ENCODE measurements around the gene SECTM1.
"Not testable (repeated sequence)": the region's sequence is repeated elsewhere in the genome, so short reads cannot be mapped to it uniquely, and the experiment has no call there.

Gene SECTM1

DNA sequence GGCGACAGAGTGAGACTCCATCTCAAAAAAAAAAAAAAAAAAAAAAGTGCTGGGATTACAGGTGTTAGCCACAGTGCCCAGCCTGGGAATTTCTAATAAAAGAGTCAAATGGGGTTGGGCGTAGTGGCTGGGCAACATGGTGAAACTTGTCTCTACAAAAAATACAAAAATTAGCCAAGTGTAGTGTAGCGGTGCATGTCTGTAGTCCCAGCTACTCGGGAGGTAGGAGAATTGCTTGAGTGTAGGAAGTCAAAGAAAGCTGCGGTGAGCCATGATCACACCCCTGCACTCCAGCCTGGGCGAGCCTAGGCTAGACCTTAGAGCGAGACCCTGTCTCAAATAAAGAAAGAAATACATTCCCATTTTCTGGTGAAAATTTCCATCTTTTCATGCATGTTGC lies 35.6 kb upstream of the SECTM1 start:
- no peak for DNase-seq

DNA sequence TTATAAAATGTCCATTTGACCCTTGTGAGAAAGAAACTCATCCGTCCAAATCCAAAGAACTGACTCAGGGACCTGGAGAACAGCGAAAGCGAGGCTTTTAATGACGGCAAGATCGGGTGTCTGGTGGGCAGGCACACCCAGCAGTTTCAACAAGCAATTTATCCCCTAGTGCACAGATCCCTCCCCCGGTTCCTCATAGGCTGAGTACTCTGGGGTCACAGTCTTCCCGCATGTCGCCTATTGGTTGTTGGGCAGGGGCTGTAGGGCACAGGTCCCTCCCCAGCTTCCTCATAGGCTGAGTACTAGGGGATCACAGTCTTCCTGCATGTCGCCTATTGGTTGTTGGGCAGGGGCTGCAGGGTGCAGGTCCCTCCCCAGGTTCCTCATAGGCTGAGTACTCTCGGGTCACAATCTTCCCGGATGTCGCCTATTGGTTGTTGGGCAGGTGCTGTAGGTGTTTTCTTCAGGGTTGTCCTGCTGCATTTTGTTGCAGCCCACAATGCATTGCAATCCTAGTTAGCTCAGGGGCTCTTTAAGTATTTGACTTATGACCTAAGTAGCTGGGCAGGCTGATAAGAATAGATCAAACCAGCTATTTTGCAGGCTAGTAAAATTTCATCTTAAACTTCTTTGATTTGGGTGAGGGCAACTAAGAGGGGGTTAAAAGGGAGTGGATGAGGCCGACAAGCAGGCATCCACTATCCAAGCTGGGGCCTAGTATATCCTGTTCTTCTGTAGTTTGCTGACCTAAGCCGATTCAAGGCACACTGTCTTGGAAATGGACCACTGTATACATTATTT lies 34.4 kb upstream of the SECTM1 start:
- DNase-seq, result no peak

DNA sequence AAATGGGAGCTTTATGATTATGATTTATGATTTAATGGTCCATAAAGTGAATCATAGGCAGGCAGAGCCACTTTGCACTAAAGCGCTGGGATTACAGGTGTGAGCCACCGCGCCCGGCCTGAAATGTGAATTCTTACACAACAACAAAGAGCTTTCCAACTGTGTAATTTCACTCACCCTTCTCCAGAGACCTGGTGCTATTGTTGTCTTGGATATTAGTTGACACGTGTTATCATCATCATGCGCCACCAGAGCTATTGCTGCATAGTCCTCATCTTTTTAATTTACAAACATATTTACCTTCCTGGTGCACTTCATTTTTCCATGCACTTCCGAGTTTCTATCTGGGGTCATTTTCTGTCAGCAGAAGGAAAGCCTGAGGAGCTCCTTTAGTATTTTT lies 33.2 kb upstream of the SECTM1 start:
- DNase-seq, result no peak

DNA sequence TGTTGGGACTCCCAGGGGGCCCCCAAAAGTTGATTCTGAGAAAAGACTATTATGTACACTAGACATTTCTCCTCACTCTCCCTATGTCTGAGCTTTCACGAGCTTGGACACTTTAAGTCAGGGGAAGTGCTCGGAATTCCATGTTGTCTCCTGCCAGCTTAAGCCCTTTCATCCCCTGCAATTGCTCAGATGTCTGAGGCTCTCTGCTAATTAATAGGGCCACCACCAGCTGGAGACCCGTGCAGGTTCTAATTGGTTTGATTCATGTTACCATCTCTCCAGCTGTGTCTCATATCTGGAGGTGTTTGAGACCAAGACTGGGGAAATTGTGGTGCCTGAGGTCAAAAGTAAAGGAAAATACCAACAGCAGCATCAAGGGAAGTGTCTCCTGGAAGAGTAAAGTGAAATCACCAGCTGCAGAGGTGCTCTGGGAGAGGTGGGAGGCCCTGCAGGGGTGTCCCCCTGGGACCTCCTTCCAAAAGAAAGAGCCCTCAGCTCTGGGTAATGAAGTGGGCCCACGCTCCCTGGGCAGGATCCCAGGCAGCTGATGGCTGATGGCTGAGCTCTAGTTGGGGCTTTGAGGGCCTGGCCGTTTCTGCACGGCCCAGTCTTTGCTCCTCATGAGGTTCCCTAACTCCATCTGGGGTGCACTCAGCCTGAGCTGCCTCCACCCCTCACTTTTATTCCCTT lies 32.2 kb upstream of the SECTM1 start:
- DNase-seq, result no peak

DNA sequence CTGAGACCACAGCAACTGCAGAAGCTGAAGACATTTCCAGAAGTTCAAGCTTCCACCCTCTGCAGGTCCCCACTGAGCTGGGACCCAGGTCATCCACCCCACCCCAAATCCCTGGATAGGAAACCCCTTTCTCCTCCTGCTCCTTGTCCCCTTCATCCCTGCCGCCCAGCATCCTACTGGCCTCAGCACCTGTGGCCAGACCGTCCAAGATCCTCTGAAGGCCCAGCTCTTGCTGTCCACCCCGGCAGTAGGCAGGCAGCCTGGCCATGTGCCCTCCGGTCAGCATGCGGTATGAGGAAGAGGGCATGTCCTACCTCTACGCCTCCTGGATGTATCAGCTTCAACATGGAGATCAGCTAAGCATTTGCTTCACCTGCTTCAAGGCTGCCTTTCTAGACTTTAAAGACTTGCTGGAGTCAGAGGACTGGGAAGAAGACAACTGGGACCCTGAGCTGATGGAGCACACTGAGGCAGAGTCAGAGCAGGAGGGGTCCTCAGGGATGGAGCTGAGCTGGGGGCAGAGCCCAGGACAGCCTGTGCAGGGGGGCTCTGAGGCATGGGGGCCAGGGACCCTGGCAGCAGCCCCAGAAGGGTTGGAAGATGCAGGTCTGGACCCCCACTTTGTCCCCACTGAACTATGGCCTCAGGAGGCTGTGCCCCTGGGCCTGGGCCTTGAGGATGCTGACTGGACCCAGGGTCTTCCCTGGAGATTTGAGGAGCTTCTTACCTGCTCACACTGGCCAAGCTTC lies 28.5 kb upstream of the SECTM1 start:
- no peak for DNase-seq

DNA sequence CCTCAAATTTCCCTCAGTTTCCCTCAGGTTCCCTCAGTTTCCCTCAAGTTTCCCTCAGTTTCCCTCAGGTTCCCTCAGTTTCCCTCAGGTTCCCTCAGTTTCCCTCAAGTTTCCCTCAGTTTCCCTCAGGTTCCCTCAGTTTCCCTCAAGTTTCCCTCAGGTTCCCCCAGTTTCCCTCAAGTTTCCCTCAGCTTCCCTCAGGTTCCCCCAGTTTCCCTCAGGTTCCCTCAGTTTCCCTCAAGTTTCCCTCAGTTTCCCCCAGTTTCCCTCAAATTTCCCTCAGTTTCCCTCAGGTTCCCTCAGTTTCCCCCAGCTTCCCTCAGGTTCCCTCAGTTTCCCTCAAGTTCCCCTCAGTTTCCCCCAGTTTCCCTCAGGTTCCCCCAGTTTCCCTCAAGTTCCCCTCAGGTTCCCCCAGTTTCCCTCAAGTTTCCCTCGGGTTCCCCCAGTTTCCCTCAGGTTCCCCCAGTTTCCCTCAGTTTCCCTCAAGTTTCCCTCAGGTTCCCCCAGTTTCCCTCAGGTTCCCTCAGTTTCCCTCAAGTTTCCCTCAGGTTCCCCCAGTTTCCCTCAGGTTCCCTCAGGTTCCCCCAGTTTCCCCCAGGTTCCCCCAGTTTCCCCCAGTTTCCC lies 26.0 kb upstream of the SECTM1 start:
- DNase-seq, result not testable (repeated sequence)

DNA sequence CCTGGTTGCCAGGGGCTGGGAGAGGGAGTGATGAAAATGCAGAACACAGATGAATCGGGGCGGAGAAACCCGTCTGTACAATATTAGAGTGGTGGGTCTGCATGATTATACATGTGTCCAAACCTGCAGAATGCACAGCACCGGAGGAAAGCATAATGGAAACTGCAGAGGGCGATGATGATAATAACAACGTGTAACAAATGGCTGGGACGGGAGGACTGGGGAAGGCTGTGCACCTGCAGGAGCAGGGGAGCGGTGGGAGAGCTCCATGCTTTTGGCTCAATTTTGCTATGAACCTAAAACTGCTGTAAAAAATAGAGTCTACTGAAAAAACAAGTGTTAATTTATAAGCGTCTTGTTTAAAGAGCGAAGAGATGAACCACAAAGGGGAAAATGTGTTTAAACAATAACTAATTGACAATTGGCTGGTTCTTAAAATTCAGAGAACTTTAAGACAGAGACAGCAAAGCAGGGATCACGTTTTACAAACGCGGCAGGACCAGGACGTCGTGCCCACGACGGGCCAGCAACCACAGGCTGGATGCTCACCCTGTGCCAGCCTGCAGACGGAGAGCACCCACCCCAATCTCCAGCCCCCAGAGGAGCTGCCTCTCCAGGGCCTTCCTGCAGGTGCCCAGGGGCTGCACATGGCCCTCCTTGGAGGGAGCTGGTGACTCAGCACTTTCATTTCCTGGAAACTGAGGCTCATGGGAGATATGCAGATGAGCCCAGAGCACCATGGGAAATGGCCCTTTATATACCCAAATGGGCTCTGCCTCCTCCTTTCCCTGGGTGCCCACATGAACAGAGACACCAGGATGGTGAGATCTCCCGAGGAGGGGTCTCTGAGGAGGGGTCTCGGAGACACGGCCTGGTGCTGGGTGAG lies 25.1 kb upstream of the SECTM1 start, which contains the start of gene TEX19:
TEX19 (plus strand) TSS at position 783 of the 886 bp plus-strand sequence. CDS start 2,904 bp downstream, outside the sequence.
- no peak for DNase-seq

DNA sequence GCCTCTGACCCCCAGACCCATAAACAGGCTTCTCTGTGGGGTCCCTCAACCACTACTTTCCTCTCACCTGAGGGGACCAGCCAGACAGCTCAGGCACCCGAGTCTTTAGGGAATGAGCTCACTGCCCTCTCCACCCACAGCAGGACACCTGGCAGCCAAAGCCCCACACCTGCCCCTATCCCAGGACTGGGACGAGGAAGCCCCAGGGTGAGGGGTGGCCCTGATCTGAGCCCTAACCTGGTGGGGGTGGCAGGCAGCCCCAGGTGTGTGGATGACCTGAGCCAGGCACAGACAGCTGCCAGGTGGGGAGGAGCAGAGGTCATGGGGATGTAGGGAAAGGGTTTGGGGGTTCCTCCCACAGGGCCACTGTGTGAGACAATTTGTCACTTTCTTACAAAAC lies 23.8 kb upstream of the SECTM1 start:
- DNase-seq, result no peak

DNA sequence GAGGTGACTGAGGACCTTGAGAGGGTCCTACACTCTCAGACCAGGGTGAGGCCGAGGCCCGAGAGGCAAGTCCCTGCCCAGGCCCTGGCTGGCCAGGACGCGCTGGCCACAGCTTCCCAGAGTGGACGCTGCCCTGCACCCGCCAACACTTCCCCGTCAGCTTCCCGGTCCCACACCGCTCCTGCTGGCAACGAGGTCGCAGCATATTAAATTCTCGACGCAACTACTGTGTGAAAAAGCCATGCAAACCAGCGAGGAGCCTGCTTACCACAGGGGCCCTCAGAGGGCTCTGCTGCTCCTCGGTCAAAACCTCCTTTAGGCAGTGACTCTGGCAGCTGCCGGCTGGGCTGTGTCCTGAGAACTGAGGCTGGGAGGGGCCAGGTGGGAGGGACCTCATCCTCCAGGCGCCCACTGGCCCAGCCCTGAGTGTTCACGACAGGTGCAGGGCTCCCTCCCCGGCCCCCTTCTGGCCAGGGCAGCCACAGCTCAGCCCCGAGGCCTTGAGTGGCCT lies 23.3 kb upstream of the SECTM1 start:
- no peak for DNase-seq

DNA sequence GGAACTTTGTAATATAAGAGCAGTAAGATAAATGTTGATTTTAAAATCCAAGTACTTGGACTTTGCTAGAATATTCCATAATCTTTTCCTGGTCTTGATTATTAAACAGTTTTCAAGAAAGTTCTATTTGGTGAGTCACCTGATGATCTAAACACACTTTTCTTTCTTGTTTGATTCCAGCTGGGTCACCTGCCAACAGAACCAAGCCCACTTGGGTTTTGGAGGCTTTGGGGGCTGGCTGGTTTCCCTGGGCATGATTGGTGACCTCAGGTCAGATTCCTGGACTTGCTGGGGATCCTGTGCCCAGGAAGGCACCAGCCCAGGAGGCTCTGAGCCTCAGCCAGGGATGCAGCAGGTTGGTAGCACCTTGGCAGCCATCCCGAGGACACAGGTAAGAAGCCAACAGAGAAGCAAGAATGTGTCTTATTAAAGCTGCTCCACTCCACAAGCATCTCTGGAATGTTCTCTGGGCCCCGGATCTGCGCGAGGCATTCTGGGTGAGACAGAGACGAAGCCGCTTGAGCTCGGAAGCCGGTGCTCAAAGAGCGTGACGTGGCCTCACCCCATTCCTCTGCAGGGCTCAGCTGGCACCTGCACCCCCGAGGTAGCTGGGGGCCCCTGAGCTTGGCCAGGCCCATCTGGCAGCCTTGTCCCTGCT lies 22.3 kb upstream of the SECTM1 start:
- DNase-seq, result no peak

DNA sequence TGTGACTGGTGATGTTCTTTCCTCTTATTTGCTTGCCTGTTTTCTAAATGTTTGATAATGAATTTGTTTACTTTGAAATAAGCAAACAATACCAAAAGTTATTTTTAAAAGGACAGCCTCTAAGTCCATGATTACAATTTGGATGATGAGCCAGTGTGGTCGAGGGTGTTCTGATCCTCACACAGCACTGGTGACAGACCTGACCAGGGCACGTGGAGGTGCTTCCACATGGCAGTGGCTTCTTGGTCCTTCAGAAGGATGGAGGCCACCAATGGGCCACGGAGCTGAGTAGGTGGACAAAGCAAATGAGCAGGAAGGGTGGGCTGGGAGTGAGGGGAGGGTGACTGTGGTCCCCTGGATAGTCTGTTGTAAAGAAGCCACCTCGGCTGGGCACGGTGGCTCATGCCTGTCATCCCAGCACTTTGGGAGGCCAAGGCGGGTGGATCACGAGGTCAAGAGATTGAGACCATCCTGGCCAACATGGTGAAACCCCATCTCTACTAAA lies 21.3 kb upstream of the SECTM1 start:
- no peak for DNase-seq

DNA sequence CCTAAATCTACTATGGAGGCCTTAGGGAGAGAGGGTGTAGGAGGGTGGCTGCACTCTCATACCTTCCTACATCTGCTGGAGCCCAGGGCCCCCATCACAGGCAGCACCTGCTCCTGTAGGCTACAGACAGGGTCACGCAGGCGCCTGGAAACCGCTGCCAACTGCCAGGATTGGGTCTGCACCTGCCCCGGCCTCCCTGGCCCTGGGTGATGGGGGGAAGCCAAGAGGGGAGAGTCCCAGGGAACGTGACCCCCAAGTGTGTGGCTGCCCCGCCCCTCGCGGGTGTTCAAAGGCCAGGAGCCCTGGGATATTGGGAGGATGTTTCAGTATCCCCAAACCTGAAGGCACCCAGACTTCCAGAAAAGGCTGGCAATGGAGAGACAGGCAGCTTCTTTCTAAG lies 19.9 kb upstream of the SECTM1 start:
- no peak for DNase-seq

DNA sequence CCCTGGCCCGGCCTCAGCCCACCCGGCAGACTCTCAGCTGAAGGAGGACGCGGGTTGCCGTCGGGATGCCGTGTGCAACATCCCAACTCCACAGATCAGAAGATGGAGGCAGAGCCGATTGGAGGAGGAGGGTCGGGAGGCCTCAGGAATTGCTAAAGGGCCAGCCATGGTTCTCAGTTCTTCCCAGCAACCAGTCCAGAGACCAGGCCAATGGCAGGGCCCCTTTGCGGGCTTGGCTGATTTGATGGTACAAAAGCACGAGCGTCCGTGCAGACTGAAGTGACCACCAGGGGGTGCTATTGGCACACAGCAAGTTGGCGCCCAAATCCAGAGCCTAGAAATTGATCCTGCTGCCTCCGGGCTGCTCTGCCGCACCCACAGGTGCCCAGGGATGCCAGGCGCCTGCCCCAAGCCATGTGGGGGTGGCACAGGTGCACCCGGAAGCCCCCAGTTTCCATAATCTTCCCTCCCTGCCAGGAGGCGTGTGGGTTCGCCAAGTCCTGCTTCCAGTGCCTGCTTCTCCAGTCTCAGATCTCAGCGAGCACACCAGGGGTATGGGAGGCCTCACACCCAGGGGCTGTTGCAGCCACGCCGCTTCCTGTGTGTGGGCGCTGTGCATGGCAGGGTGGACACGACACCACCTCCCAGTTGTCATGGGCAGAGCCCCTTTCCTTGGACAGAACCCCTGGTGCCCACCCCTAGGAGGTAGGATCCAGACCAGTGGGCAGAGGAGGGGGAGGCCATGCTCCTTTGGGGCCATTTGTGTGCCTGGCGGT lies 18.3 kb upstream of the SECTM1 start:
- peak in 13 of 14 donors; percentile 11 to 78 (median 52) for DNase-seq

DNA sequence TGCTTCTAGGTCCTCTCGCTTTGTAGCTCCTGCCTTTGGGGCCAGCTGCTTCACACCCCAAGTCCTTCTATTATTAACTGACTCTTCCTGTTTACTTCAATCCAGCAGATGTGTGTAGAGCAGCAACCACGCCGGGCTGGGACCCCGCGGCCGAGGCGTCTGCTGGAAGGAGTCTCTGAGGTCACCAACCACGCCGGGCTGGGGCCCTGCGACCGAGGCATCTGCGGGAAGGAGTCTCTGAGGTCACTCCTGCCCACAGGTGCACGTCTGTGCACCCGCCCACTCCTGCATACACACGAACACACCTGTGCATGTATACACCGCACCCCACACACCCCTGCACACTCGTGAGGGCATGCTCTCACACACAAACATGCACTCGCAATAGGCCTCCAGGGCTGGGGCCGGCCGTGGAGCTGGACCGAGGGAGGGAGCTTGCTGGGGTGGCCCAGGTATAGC lies 17.7 kb upstream of the SECTM1 start:
- DNase-seq, result no peak

DNA sequence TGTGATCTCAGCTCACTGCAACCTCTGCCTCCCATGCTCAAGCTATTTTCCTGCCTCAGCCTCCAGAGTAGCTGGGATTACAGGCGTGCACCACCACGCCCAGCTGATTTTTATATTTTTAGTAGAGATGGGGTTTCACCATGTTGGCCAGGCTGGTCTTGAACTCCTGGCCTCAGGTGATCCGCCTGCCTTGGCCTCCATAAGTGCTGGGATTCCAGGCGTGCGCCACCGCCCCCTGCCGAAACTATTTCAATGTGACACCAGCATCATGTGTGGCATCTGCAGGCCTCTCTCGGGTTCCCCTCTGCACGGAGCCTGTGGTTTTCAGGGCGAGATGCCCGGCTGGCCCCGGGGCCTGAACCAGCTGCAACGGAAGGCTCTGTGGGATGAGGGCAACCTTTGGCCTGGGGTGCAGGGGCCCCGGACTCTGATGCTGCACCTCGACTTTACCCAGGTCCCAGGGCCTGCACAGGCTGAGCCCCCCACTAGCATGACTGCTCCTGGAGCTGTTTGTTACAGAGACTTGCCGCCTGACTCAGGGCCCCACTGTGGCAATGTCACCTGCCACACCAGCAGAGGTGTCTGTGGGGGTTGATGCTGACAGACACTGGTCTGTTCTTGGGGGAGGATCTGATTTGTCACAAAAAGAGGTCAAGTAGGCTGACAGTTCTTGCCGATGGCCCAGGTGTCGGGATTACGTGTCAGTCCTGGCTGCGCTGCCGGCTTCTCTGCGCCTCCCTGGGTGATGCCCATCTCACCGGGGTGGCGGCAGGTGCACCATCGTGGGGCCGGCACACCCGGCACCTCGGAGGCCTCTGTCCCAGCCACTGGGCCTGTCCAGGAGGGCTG lies 16.8 kb upstream of the SECTM1 start:
- no peak for DNase-seq

DNA sequence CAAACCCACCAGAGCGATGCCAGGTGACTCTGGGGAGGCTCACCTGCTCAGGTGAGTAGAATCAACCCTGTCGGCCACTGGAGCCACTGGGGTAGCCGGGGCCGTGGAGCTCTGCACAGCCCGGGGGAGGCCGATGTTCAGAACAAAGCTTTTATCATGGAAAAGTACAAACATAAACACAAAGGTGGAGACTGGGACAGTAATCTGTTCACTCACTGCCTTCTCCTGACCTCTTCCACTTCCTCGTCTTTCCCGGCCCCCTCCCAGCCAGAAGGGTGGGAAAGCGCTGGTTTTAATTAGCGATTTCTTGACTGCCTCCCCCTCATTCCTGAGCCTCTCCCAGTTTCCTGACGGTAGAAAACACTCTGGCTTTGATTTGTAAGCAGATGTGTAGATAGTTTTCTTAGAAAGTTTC lies 15.7 kb upstream of the SECTM1 start:
- no peak for DNase-seq

DNA sequence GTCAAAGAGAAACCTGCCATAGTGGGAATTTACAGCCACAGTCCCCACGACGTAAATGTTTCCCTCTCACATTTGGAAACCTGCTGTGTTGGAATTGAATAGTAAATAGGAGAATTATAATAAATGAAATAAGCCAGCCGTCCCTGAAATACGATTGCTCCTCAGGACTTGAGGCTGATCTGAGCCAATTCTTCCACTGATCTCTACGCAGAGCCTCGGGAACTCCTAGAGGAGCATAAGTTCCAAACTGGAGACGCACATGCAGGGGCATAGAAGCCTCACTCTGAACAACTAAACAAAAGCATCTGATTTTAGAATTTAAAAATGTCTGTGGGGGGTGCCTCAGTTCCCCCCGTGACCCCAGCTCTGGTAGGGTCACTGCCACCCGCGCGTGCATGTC lies 15.3 kb upstream of the SECTM1 start:
- DNase-seq, result no peak

DNA sequence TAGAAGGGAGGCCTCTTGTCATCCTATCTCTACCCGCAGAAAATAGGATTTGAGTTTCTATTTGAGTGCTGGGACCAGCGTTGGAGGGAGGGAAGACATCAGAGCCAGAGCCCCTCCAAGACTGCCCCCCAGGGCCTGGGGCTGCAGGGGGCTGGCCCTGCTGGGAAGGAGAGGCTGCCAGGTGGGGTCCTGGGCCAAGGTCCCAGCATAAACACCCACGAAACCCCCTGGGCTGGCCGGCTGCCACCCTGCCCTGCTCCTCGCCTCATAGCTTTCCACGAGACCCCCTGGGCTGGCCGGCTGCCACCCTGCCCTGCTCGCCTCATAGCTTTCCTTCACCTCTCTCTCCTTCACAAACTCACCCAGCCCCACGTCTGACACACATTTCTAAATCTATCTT lies 14.9 kb upstream of the SECTM1 start:
- no peak for DNase-seq

DNA sequence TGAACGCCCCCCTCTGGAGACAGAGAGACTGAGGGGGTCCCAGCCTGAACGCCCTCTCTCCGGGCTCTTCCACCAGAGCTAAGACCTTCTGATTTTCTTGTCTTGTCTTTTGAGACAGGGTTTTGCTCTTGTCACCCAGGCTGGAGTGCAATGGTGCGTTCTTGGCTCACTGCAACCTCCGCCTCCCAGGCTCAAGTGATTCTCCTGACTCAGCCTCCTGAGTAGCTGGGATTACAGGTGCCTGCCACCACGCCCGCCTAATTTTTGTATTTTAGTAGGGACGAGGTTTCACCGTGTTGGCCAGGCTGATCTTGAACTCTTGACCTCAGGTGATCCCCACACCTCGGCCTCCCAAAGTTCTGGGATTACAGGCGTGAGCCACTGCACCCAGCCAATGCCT lies 14.4 kb upstream of the SECTM1 start:
- DNase-seq, result not testable (repeated sequence)
